HepG2 (cell line): ENCODE results near the gene ZNF48. TPM values are rescaled to one million over a fixed set of nuclear protein-coding genes. Genes with fewer than 3 reads are reported as not detected.

Source experiments
- DRAP1 ChIP-seq: IDR thresholded peaks from 2 replicates; pipeline ENCODE4 v1.6.1; 2016; ENCODE audit warnings: missing genetic modification reagents, missing compliant biosample characterization
- HNF4G ChIP-seq, 2 experiments: sonication (generic) in 1 of 2; formaldehyde crosslinking in 1 of 2; IDR thresholded peaks; 2 replicates each; pipeline versions ENCODE4 v1.4.0 to v1.6.1; 2011 to 2020; ENCODE audit warnings: borderline replicate concordance in 2 of 2, low read depth in 2 of 2, mild to moderate bottlenecking in 2 of 2, low read length in 1 of 2, missing genetic modification reagents in 1 of 2, moderate library complexity in 1 of 2
- HOXA9 ChIP-seq: sonication (generic); formaldehyde crosslinking; IDR thresholded peaks from 2 replicates; pipeline ENCODE4 v1.8.1; 2022; ENCODE audit warnings: missing genetic modification reagents, mild to moderate bottlenecking, moderate library complexity, borderline replicate concordance
- LRRFIP1 ChIP-seq: sonication (generic); formaldehyde crosslinking; conservative IDR thresholded peaks from 2 replicates; pipeline ENCODE4 v1.4.0; 2020; ENCODE audit warnings: missing genetic modification reagents
- MED13 ChIP-seq: sonication (generic); formaldehyde crosslinking; IDR thresholded peaks from 2 replicates; pipeline ENCODE4 v1.5.0; 2020; ENCODE audit warnings: missing genetic modification reagents
- MTA1 ChIP-seq: sonication (generic); formaldehyde crosslinking; IDR thresholded peaks from 2 replicates; pipeline ENCODE4 v1.4.0; 2020; ENCODE audit warnings: missing genetic modification reagents, mild to moderate bottlenecking, borderline replicate concordance
- PBX3 ChIP-seq: sonication (generic); formaldehyde crosslinking; IDR thresholded peaks from 2 replicates; pipeline ENCODE4 v1.8.1; 2023; ENCODE audit warnings: missing genetic modification reagents, inconsistent platforms, borderline replicate concordance
- REPIN1 ChIP-seq: sonication (generic); formaldehyde crosslinking; IDR thresholded peaks from 2 replicates; pipeline ENCODE4 v1.8.0; 2022; ENCODE audit warnings: missing genetic modification reagents, low read depth, mild to moderate bottlenecking, borderline replicate concordance
- SOX6 ChIP-seq, 2 experiments: fragments of 450-650 bp in 1 of 2; sonication (generic) in 1 of 2; formaldehyde crosslinking in 1 of 2; IDR thresholded peaks; 2 replicates each; pipeline versions ENCODE4 v1.4.0 to v1.6.1; 2017 to 2020; ENCODE audit warnings: antibody characterized with exemption in 1 of 2, mild to moderate bottlenecking in 1 of 2, missing genetic modification reagents in 1 of 2
- TBL1XR1 ChIP-seq: fragments of 150-350 bp; IDR thresholded peaks from 2 replicates; pipeline ENCODE4 v1.6.1; 2014; ENCODE audit warnings: borderline replicate concordance, low read length; ENCODE audit not compliant: partially characterized antibody
- THAP9 ChIP-seq: sonication (generic); formaldehyde crosslinking; IDR thresholded peaks from 2 replicates; pipeline ENCODE4; 2020; ENCODE audit warnings: missing genetic modification reagents, mild to moderate bottlenecking, borderline replicate concordance
- XBP1 ChIP-seq: sonication (generic); formaldehyde crosslinking; IDR thresholded peaks from 2 replicates; pipeline ENCODE4 v1.5.0; 2020; ENCODE audit warnings: missing genetic modification reagents
- ZNF362 ChIP-seq: sonication (generic); formaldehyde crosslinking; IDR thresholded peaks from 2 replicates; pipeline ENCODE4 v1.4.0; 2020; ENCODE audit warnings: missing genetic modification reagents, mild to moderate bottlenecking, borderline replicate concordance
- ZNF484 ChIP-seq: sonication (generic); formaldehyde crosslinking; IDR thresholded peaks from 2 replicates; pipeline ENCODE4 v1.5.1; 2020; ENCODE audit warnings: mild to moderate bottlenecking, low read depth, missing genetic modification reagents, borderline replicate concordance
- ZNF562 ChIP-seq: sonication (generic); formaldehyde crosslinking; IDR thresholded peaks from 2 replicates; pipeline ENCODE4 v1.8.0; 2022; ENCODE audit warnings: missing genetic modification reagents, borderline replicate concordance
- ZNF768 ChIP-seq: sonication (generic); formaldehyde crosslinking; IDR thresholded peaks from 2 replicates; pipeline ENCODE4 v1.4.0; 2020; ENCODE audit warnings: missing genetic modification reagents
- ZSCAN21 ChIP-seq: sonication (generic); formaldehyde crosslinking; IDR thresholded peaks from 2 replicates; pipeline ENCODE4 v1.8.0; 2022; ENCODE audit warnings: mild to moderate bottlenecking, missing genetic modification reagents, moderate library complexity, borderline replicate concordance
- polyA plus RNA-seq, 8 experiments: library from polyadenylated mRNA; depleted of rRNA in 3 of 8; stranded (reverse) in 7 of 8; unstranded in 1 of 8; fragments of >200 nt; fragmentation: Illumina TruSeq in 4 of 8; extraction: Trizol in 4 of 8; gene quantifications; 2 replicates each; pipeline versions ENCODE4 v1.2.1 to v1.2.3, GENCODE V29; 2011 to 2016; ENCODE audit warnings: low read depth in 4 of 8, missing spikeins in 1 of 8, mixed read lengths in 1 of 8; ENCODE audit not compliant: insufficient read depth in 1 of 8
- total RNA-seq, 5 experiments: library from RNA; depleted of rRNA; stranded (reverse); fragments of >200 nt; fragmentation: Illumina TruSeq; extraction: Trizol; gene quantifications; 2 replicates each; pipeline ENCODE4 v1.2.3, GENCODE V29; 2016; ENCODE audit warnings: low read depth in 1 of 5

ZNF48 gene
- total and polyA plus RNA-seq, 2 of the 13 experiments (the other 11 are each of a cell fraction or from before 2014, with no cell fraction given) = 9.9 to 12.3 TPM

DNA sequence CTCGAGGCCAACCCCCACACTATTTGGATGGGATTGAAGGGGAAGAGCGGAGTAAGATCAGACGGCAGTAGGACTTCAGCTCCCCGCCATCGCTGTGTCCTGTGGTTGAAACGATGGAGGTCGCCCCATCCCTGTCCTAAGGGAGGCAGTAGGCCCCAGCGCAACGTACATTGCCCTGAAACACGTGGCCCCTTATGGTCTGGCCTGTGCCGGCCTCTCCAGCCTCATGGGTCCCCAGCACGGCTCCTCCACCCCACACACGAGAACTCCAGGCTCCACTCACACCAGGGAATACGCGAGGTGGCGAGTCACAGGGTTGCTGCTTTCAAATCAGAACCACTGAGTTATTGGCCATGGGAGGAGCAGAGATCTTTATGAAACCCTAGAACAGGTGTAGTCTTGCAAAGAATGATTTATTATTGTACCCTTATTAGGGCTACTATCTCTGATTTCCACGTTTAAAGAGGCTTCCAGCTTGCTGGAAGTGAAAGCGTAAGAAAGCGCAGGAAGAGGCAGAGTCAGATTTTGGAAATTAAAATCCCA is 35.3 kb downstream of the ZNF48 start (continued):
- TF ChIP-seq DRAP1 (CRISPR knock-in tag) (no peak), THAP9 (no peak), ZSCAN21 (CRISPR knock-in tag) (peak; percentile 45; the same call in 1 of the 2 replicates), HNF4G (IDR thresholded peaks at IDR 0.05; ENCODE audit: borderline replicate concordance, low read depth, low read length) (no peak; the same call in 1 of the 2 replicates), HNF4G (CRISPR knock-in tag; IDR thresholded peaks at IDR 0.05; ENCODE audit: borderline replicate concordance, low read depth) (no peak), TBL1XR1 (no peak), ZNF768 (peak; percentile 72; the same call in 1 of the 2 replicates), LRRFIP1 (CRISPR knock-in tag) (no peak), MTA1 (CRISPR knock-in tag) (no peak), HOXA9 (CRISPR knock-in tag) (no peak), SOX6 (IDR thresholded peaks at IDR 0.05) (no peak), SOX6 (CRISPR knock-in tag; IDR thresholded peaks at IDR 0.05) (peak; percentile 65), PBX3 (no peak), REPIN1 (peak; percentile 44; the same call in 1 of the 2 replicates), MED13 (CRISPR knock-in tag) (0 out of 2 replicates have a peak, but pooled peaks have one; percentile 63), ZNF362 (CRISPR knock-in tag) (no peak), XBP1 (no peak), ZNF484 (no peak), ZNF562 (CRISPR knock-in tag) (no peak)
